HUES6 (cell line): Measurements from ENCODE around the gene TMEM263.

ENCODE experiments used
- H3K27ac ChIP-seq: 2 replicates; pipeline ENCODE4 v1.7.0; 2013; ENCODE audit warnings: low read depth, mild to moderate bottlenecking, low read length, inconsistent platforms
- H3K27me3 ChIP-seq: 2 replicates; pipeline ENCODE4 v1.6.1; 2013; ENCODE audit warnings: low read length; ENCODE audit not compliant: control insufficient read depth, insufficient read depth
- H3K36me3 ChIP-seq: 2 replicates; pipeline ENCODE4 v1.6.1; 2013; ENCODE audit warnings: low read length; ENCODE audit not compliant: control insufficient read depth, insufficient read depth
- H3K4me1 ChIP-seq: 2 replicates; pipeline ENCODE4 v1.6.1; 2013; ENCODE audit warnings: low read length; ENCODE audit not compliant: control insufficient read depth, insufficient read depth
- H3K4me3 ChIP-seq: 2 replicates; pipeline ENCODE4 v1.5.1; 2013; ENCODE audit warnings: low read depth, low read length
- H3K9ac ChIP-seq: one replicate; pipeline ENCODE4 v1.6.1; 2013; ENCODE audit warnings: mild to moderate bottlenecking, low read length
- H3K9me3 ChIP-seq: 2 replicates; pipeline ENCODE4 v1.6.1; 2013; ENCODE audit warnings: low read depth, low read length; ENCODE audit not compliant: control insufficient read depth, insufficient read depth

TMEM263 gene

GRCh38 chr12:106974511-106974910 is 18.8 kb downstream of the TMEM263 start:
- Histone ChIP-seq H3K36me3 (peaks cover 16% of the 10 kb centered on the region), H3K4me3 (no peak overlapping the region), H3K27ac (no peak overlapping the region), H3K9ac (no peak overlapping the region), H3K4me1 (no peaks in the 10 kb centered on the region), H3K9me3 (no peaks in the 10 kb centered on the region), H3K27me3 (no peaks in the 10 kb centered on the region)

GRCh38 chr12:106975098-106975497 is 19.4 kb downstream of the TMEM263 start:
- H3K4me3 ChIP-seq: no peak overlapping the region
- no peaks in the 10 kb centered on the region for H3K27me3 ChIP-seq
- peaks cover 16% of the 10 kb centered on the region for H3K36me3 ChIP-seq
- H3K27ac ChIP-seq: no peak overlapping the region
- H3K9me3 ChIP-seq: no peaks in the 10 kb centered on the region
- H3K4me1 ChIP-seq: no peaks in the 10 kb centered on the region
- no peak overlapping the region for H3K9ac ChIP-seq

GRCh38 chr12:106975993-106976658 is 20.4 kb downstream of the TMEM263 start:
- Histone ChIP-seq H3K27ac (no peak overlapping the region), H3K36me3 (peaks cover 10% of the 10 kb centered on the region), H3K9ac (no peak overlapping the region), H3K4me1 (no peaks in the 10 kb centered on the region), H3K9me3 (no peaks in the 10 kb centered on the region), H3K4me3 (no peak overlapping the region), H3K27me3 (no peaks in the 10 kb centered on the region)

- Histone ChIP-seq H3K9ac (no peak overlapping the region), H3K4me1 (no peaks in the 10 kb centered on the region), H3K27me3 (no peaks in the 10 kb centered on the region), H3K36me3 (peaks cover 4% of the 10 kb centered on the region), H3K4me3 (no peak overlapping the region), H3K27ac (no peak overlapping the region), H3K9me3 (no peaks in the 10 kb centered on the region)
These were observed 21.0 kb downstream of the TMEM263 start for GRCh38 chr12:106976668-106977067.

- no peak overlapping the region for H3K27ac ChIP-seq
- no peaks in the 10 kb centered on the region for H3K4me1 ChIP-seq
- H3K36me3 ChIP-seq: peaks cover 7% of the 10 kb centered on the region
- H3K27me3 ChIP-seq: no peaks in the 10 kb centered on the region
- H3K4me3 ChIP-seq: no peak overlapping the region
- H3K9ac ChIP-seq: no peak overlapping the region
- no peaks in the 10 kb centered on the region for H3K9me3 ChIP-seq
These were observed 22.5 kb downstream of the TMEM263 start for GRCh38 chr12:106978035-106978800.

- no peak overlapping the region for H3K9ac ChIP-seq
- peaks cover 19% of the 10 kb centered on the region for H3K36me3 ChIP-seq
- no peak overlapping the region for H3K4me3 ChIP-seq
- no peaks in the 10 kb centered on the region for H3K9me3 ChIP-seq
- peaks cover 2% of the 10 kb centered on the region; the same call in 1 of the 2 replicates for H3K4me1 ChIP-seq
- no peaks in the 10 kb centered on the region for H3K27me3 ChIP-seq
- H3K27ac ChIP-seq: no peak overlapping the region
These were observed 25.2 kb downstream of the TMEM263 start for GRCh38 chr12:106980944-106981343.

- H3K9me3 ChIP-seq: no peaks in the 10 kb centered on the region
- H3K4me3 ChIP-seq: no peak overlapping the region
- H3K4me1 ChIP-seq: peaks cover 3% of the 10 kb centered on the region; the same call in 1 of the 2 replicates
- H3K27ac ChIP-seq: no peak overlapping the region
- no peaks in the 10 kb centered on the region for H3K27me3 ChIP-seq
- no peak overlapping the region for H3K9ac ChIP-seq
- H3K36me3 ChIP-seq: peaks cover 16% of the 10 kb centered on the region
These were observed 26.1 kb downstream of the TMEM263 start for GRCh38 chr12:106981788-106982187.

GRCh38 chr12:106982229-106982628 is 26.5 kb downstream of the TMEM263 start:
- no peaks in the 10 kb centered on the region for H3K27me3 ChIP-seq
- H3K4me1 ChIP-seq: peaks cover 3% of the 10 kb centered on the region; the same call in 1 of the 2 replicates
- no peaks in the 10 kb centered on the region for H3K9me3 ChIP-seq
- H3K27ac ChIP-seq: no peak overlapping the region
- peaks cover 16% of the 10 kb centered on the region for H3K36me3 ChIP-seq
- no peak overlapping the region for H3K9ac ChIP-seq
- no peak overlapping the region for H3K4me3 ChIP-seq

GRCh38 chr12:106984588-106985137 is 29.0 kb downstream of the TMEM263 start:
- Histone ChIP-seq H3K4me1 (peaks cover 13% of the 10 kb centered on the region), H3K27ac (no peak overlapping the region), H3K36me3 (peaks cover 16% of the 10 kb centered on the region), H3K9me3 (no peaks in the 10 kb centered on the region), H3K4me3 (no peak overlapping the region), H3K9ac (no peak overlapping the region), H3K27me3 (no peaks in the 10 kb centered on the region)

GRCh38 chr12:106985479-106985878 is 29.8 kb downstream of the TMEM263 start:
- Histone ChIP-seq H3K9ac (no peak overlapping the region), H3K27ac (no peak overlapping the region), H3K36me3 (peaks cover 16% of the 10 kb centered on the region), H3K4me1 (peaks cover 13% of the 10 kb centered on the region), H3K27me3 (no peaks in the 10 kb centered on the region), H3K4me3 (no peak overlapping the region), H3K9me3 (no peaks in the 10 kb centered on the region)

GRCh38 chr12:106986135-106986534 is 30.4 kb downstream of the TMEM263 start:
- no peaks in the 10 kb centered on the region for H3K9me3 ChIP-seq
- no peaks in the 10 kb centered on the region for H3K27me3 ChIP-seq
- H3K9ac ChIP-seq: peak overlapping the region; percentile 87
- peaks cover 13% of the 10 kb centered on the region for H3K4me1 ChIP-seq
- H3K36me3 ChIP-seq: peaks cover 16% of the 10 kb centered on the region
- peak overlapping the region; percentile 91 for H3K4me3 ChIP-seq
- no peak overlapping the region for H3K27ac ChIP-seq
